IMR-90 (cell line): ENCODE measurements around the gene MGME1. TPM values are rescaled to one million over a fixed set of nuclear protein-coding genes. Genes with fewer than 3 reads are reported as not detected.
A peak's percentile ranks its signal among the peaks of the same experiment; 100 is the strongest.

Experiments
- ATAC-seq: fragments of 200-7000 bp; cut with Tn5 transposase; 2 replicates; pipeline ENCODE4 v1.9.1; 2020; ENCODE audit warnings: low read depth, mild to moderate bottlenecking, moderate library complexity
- BruUV-seq: library from RNA; stranded (reverse); fragments of 400-500 nt; replicated peaks from 2 replicates; lab custom pipeline; 2021; lab: Mats Ljungman, UMichigan
- CTCF ChIA-PET: fragments of 300-600 bp; formaldehyde crosslinking; extraction: SDS; loops from one replicate; lab custom pipeline; 2021; ENCODE audit warnings: antibody characterized with exemption; lab: Yijun Ruan, JAX
- POLR2A ChIA-PET: fragments of 300-600 bp; sonication (Branson Sonifier 250); formaldehyde crosslinking; loops from one replicate; lab custom pipeline; 2022; ENCODE audit warnings: antibody characterized with exemption; ENCODE audit not compliant: unreplicated experiment; lab: Charles Lee
- DNase-seq: peaks from one replicate; pipeline ENCODE4 v3.0.0; 2013
- H2AFZ ChIP-seq: replicated peaks from 2 replicates; pipeline ENCODE3; 2013; ENCODE audit warnings: low read length, mild to moderate bottlenecking; ENCODE audit not compliant: poor library complexity
- H2AK5ac ChIP-seq: 2 replicates; pipeline ENCODE4 v1.6.1; 2013; ENCODE audit warnings: low read depth, low read length, inconsistent platforms
- H2AK9ac ChIP-seq: replicated peaks from 2 replicates; pipeline ENCODE3; 2013; ENCODE audit warnings: mild to moderate bottlenecking, low read depth, low read length, moderate library complexity; ENCODE audit not compliant: poor library complexity
- H2BK120ac ChIP-seq: 2 replicates; pipeline ENCODE4 v1.6.1; 2013; ENCODE audit warnings: low read depth, low read length, inconsistent platforms
- H2BK15ac ChIP-seq: 3 replicates; pipeline ENCODE4 v1.6.1; 2013; ENCODE audit warnings: low read depth, low read length, inconsistent platforms
- H2BK20ac ChIP-seq: 2 replicates; pipeline ENCODE4 v1.6.1; 2013; ENCODE audit warnings: low read depth, mild to moderate bottlenecking, inconsistent platforms, low read length, moderate library complexity
- H2BK5ac ChIP-seq: 2 replicates; pipeline ENCODE4 v1.6.1; 2013; ENCODE audit warnings: mild to moderate bottlenecking, low read depth, low read length, inconsistent platforms; ENCODE audit not compliant: poor library complexity, severe bottlenecking
- H3K14ac ChIP-seq: replicated peaks from 2 replicates; pipeline ENCODE4 v1.6.1; 2013; ENCODE audit warnings: low read depth, low read length, inconsistent platforms
- H3K18ac ChIP-seq: 2 replicates; pipeline ENCODE4 v1.6.1; 2013; ENCODE audit warnings: low read depth, low read length, control low read depth
- H3K23ac ChIP-seq: 2 replicates; pipeline ENCODE4 v1.6.1; 2013; ENCODE audit warnings: low read depth, low read length, inconsistent platforms
- H3K27ac ChIP-seq: 2 replicates; pipeline ENCODE4 v1.5.1; 2013; ENCODE audit warnings: mild to moderate bottlenecking, control low read depth, low read length; ENCODE audit not compliant: insufficient read depth
- H3K27me3 ChIP-seq: 2 replicates; pipeline ENCODE4 v1.6.1; 2013; ENCODE audit warnings: low read length; ENCODE audit not compliant: control insufficient read depth, insufficient read depth
- H3K36me3 ChIP-seq: 2 replicates; pipeline ENCODE4 v1.6.1; 2013; ENCODE audit warnings: low read length, mixed read lengths; ENCODE audit not compliant: control insufficient read depth, insufficient read depth
- H3K4ac ChIP-seq: 2 replicates; pipeline ENCODE4 v1.6.1; 2013; ENCODE audit warnings: low read depth, low read length, inconsistent platforms
- H3K4me1 ChIP-seq: 2 replicates; pipeline ENCODE4 v1.6.1; 2013; ENCODE audit warnings: low read length, mixed read lengths; ENCODE audit not compliant: control insufficient read depth, insufficient read depth
- H3K4me2 ChIP-seq: 2 replicates; pipeline ENCODE4 v1.6.1; 2013; ENCODE audit warnings: low read depth, mild to moderate bottlenecking, control low read depth, low read length, moderate library complexity
- H3K4me3 ChIP-seq: 2 replicates; pipeline ENCODE4 v1.5.1; 2013; ENCODE audit warnings: low read depth, mild to moderate bottlenecking, control low read depth, low read length, moderate library complexity; ENCODE audit not compliant: insufficient read depth
- H3K56ac ChIP-seq: 2 replicates; pipeline ENCODE4 v1.6.1; 2013; ENCODE audit warnings: low read length, inconsistent platforms; ENCODE audit not compliant: insufficient read depth; ENCODE audit errors: extremely low read depth
- H3K79me1 ChIP-seq, 2 experiments: 2 replicates each; pipeline ENCODE4 v1.6.1; 2013; ENCODE audit warnings: low read length in 2 of 2, inconsistent platforms in 1 of 2, low read depth in 1 of 2
- H3K9ac ChIP-seq: 2 replicates; pipeline ENCODE4 v1.6.1; 2013; ENCODE audit warnings: low read depth, low read length, control low read depth
- H3K9me1 ChIP-seq: 2 replicates; pipeline ENCODE4 v1.6.1; 2013; ENCODE audit warnings: low read length, inconsistent platforms; ENCODE audit not compliant: insufficient read depth
- H3K9me3 ChIP-seq: 2 replicates; pipeline ENCODE4 v1.6.1; 2013; ENCODE audit warnings: low read length; ENCODE audit not compliant: control insufficient read depth, insufficient read depth
- H4K20me1 ChIP-seq: 2 replicates; pipeline ENCODE4 v1.6.1; 2013; ENCODE audit warnings: low read length, inconsistent platforms; ENCODE audit not compliant: insufficient read depth
- H4K5ac ChIP-seq: 2 replicates; pipeline ENCODE4 v1.6.1; 2013; ENCODE audit warnings: mild to moderate bottlenecking, low read depth, low read length, control low read depth
- H4K8ac ChIP-seq, 2 experiments: 2 replicates each; pipeline ENCODE4 v1.6.1; 2013; ENCODE audit warnings: low read depth in 2 of 2, low read length in 2 of 2, control low read depth in 1 of 2, inconsistent platforms in 1 of 2
- H4K91ac ChIP-seq: 2 replicates; pipeline ENCODE4 v1.6.1; 2013; ENCODE audit warnings: low read depth, low read length, inconsistent platforms; ENCODE audit not compliant: insufficient read depth
- BHLHE40 ChIP-seq: fragments of 150-350 bp; IDR thresholded peaks from 2 replicates; pipeline ENCODE4 v1.6.1; 2016; ENCODE audit warnings: mild to moderate bottlenecking, low read depth, low read length
- MAFK ChIP-seq: IDR thresholded peaks from 2 replicates; pipeline ENCODE4 v1.6.1; 2012; ENCODE audit warnings: low read depth, low read length, improper control_type of control experiment
- WGBS, 2 experiments: methylation state at CpG; one replicate each; pipeline versions ENCODE4 v1.1.5 to v1.1.7; 2013; ENCODE audit warnings: missing lambda C conversion rate in 2 of 2; ENCODE audit not compliant: insufficient read length in 1 of 2; ENCODE audit errors: extremely low coverage in 2 of 2; 5-methylcytosine and 5-hydroxymethylcytosine counted together
- dilution Hi-C: fragments of 300-500 bp; cut with HindIII; formaldehyde crosslinking; loops from one replicate; pipeline ENCODE4 v1.14.3; 2018; ENCODE audit warnings: low sequenced_read_pairs; ENCODE audit not compliant: unreplicated experiment
- in situ Hi-C: fragments of 300-500 bp; cut with MboI; formaldehyde crosslinking; loops from 3 replicates; pipeline ENCODE4 v1.14.3; 2019; ENCODE audit warnings: low sequenced_read_pairs, inconsistent platforms, mixed read lengths
- intact Hi-C: fragments of 100-400 bp; cut with micrococcal nuclease; formaldehyde crosslinking; loops from 2 replicates; pipeline ENCODE4 v1.10.0; 2022
- polyA plus RNA-seq, 3 experiments: library from polyadenylated mRNA; depleted of rRNA; stranded (reverse); fragments of >200 nt; gene quantifications; 2 replicates each; pipeline ENCODE4 v1.2.3, GENCODE V29; 2012; ENCODE audit warnings: low replicate concordance in 1 of 3
- total RNA-seq: library from RNA; depleted of rRNA; stranded (reverse); fragments of >200 nt; gene quantifications from 2 replicates; pipeline ENCODE4 v1.2.3, GENCODE V29; 2012

The MGME1 gene
- total and polyA plus RNA-seq, 2 of the 4 experiments (the other 2 are of a cell fraction) = 7.2 to 9.3 TPM

- H4K8ac ChIP-seq = peak overlapping the region in 1 of 2 experiments; percentile 49; a peak in 2 of 4 replicates
- no peak overlapping the region for H2BK120ac ChIP-seq
- H3K9ac ChIP-seq = no peak overlapping the region
- H3K36me3 ChIP-seq = peaks cover 8% of the 10 kb centered on the region
- in situ Hi-C loops = no loop called here
- no peak overlapping the region for H3K4ac ChIP-seq
- H2BK15ac ChIP-seq = no peak overlapping the region
- WGBS, 2 experiments = 63% methylated on average over 1 of the region's 3 CpGs; no CpG with 5 or more reads in 1 of the 2 experiments
- no peak overlapping the region for H2AFZ ChIP-seq
- H3K14ac ChIP-seq = no peak overlapping the region
- H2AK9ac ChIP-seq = no peak overlapping the region
- peaks cover 15% of the 10 kb centered on the region for H3K4me1 ChIP-seq
- H3K4me3 ChIP-seq = no peak overlapping the region
- peaks cover 0 to 24% of the 10 kb centered on the region in 2 experiments; a peak in 2 of 4 replicates for H3K79me1 ChIP-seq
- no peak overlapping the region for H4K5ac ChIP-seq
- ATAC-seq (no peak), DNase-seq (no peak)
- H3K56ac ChIP-seq = peak overlapping the region; percentile 16; the same call in 1 of the 2 replicates
- H3K9me3 ChIP-seq = no peaks in the 10 kb centered on the region
- H2AK5ac ChIP-seq = no peak overlapping the region
- H3K9me1 ChIP-seq = peaks cover 13% of the 10 kb centered on the region
- no TSS peak for BruUV-seq
- H3K27me3 ChIP-seq = no peaks in the 10 kb centered on the region
- H3K23ac ChIP-seq = peak overlapping the region; percentile 86
- no peak overlapping the region for H2BK5ac ChIP-seq
- H4K91ac ChIP-seq = no peak overlapping the region
- H4K20me1 ChIP-seq = peaks cover 80% of the 10 kb centered on the region
- peak overlapping the region; percentile 2; the same call in 1 of the 2 replicates for H3K4me2 ChIP-seq
- H3K18ac ChIP-seq = no peak overlapping the region
- TF ChIP-seq BHLHE40 = no peak
- peak; percentile 99 for TF ChIP-seq MAFK
- H3K27ac ChIP-seq = no peak overlapping the region; the same call in 1 of the 2 replicates
- intact Hi-C loops = no loop called here
- ChIA-PET CTCF (no interaction called here), POLR2A (no interaction called here)
- dilution Hi-C loops = no loop called here
- no peak overlapping the region for H2BK20ac ChIP-seq
These were observed 4.2 kb upstream of the MGME1 start for GRCh38 chr20:17964632-17965031.
